ENCODE measurements around the gene TPTE2. TPM values are rescaled to one million over a fixed set of nuclear protein-coding genes. Genes with fewer than 3 reads are reported as not detected.
"Not testable (repeated sequence)": the region's sequence is repeated elsewhere in the genome, so short reads cannot be mapped to it uniquely, and the experiment has no call there.

Gene TPTE2
- total RNA-seq, 2 donors from 2014 or later: 0.22 to 0.30 TPM

DNA sequence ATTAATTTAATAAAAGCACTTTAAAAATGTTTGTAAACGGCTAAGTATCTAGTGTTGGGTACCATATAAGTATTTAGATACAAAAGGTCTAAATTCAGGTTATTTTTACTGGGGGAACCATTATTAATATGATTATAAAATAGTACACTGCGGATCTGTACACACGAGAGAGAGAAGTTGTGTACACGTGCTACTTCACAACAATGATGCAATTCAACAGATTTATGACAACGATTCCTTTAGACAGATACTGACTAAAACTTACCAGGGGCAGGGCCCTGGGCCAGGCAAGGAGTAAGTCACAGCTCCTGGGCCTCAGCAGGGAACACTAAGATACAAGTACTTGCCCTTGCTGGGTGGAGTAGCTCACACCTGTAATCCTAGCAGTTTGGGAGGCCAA, 29.1 kb upstream of the TPTE2 start:
- Mint-ChIP-seq H3K27me3 (ENCODE audit: low read depth) (no peaks in the 10 kb centered on the region), H3K36me3 (ENCODE audit: insufficient read depth in 2 of 2) (peaks cover 2 to 3% of the 10 kb centered on the region in 2 donors), H3K4me1 (ENCODE audit: low read depth) (peaks cover 19% of the 10 kb centered on the region), H3K27ac (no peak overlapping the region), H3K4me3 (no peak overlapping the region), H3K9me3 (peaks cover 0 to 2% of the 10 kb centered on the region in 2 donors)
- ATAC-seq (replicated peaks in 1 of 2): no peak
- no peak for DNase-seq

DNA sequence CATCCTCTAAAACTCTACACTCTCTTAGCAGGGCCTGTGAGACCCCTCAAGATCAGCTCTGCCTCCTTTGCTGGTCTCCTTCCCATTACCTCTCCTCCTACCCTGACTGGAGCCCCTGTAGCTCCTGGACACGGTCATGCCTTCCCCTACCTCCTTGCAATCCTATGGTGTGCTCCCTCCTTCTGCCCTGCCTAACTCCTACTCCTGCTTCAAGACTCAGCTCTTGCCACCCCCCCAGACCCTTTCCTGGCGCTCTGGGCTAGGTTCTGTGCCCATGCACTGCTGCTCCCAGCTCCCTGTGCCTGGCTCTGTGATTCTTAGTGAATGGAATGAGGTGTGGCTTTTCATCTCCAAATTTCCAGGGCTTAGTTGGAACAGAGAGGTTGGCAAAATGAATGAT, 28.0 kb upstream of the TPTE2 start:
- Mint-ChIP-seq H3K27ac (no peak overlapping the region), H3K4me1 (ENCODE audit: low read depth) (peaks cover 19% of the 10 kb centered on the region), H3K9me3 (peaks cover 0 to 4% of the 10 kb centered on the region in 2 donors), H3K27me3 (ENCODE audit: low read depth) (no peaks in the 10 kb centered on the region), H3K4me3 (no peak overlapping the region), H3K36me3 (ENCODE audit: insufficient read depth in 2 of 2) (peaks cover 2 to 3% of the 10 kb centered on the region in 2 donors)
- ATAC-seq (replicated peaks in 1 of 2): no peak
- no peak for DNase-seq

DNA sequence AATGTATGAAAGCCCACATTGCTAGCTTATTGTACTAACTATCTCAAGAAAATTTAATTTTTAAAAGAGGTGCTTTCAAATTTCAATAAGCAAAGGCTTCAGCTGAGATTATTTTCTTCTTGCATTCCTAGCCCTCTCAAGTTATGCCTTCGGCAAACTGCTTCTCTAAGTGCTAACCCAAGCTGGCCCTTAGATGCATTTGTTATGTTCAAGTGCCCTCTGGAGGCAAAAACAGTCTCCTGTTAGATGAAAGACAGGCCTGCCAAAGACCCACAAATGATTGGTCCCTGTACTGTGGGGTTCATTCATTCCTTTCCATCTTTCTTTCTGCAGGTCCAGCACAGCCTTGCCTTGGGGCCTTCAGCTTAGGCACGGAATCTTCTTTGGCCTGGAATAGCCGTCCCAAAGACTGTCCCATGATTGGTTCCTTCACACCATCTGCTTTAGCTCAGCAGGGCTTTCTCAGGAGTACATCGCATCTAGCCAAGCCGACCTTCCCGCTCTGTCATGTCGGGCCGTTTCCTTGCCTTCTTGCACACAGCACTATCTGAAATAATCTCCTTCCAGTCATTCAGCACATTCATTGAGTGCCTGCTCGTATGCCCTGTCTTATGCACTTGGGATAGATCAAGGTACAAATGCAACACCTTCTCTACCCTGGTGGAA, 26.4 kb upstream of the TPTE2 start:
- Mint-ChIP-seq H3K27ac (peak overlapping the region; percentile 97), H3K4me1 (ENCODE audit: low read depth) (peaks cover 19% of the 10 kb centered on the region), H3K4me3 (peak overlapping the region; percentile 87 to 88), H3K9me3 (peaks cover 3 to 4% of the 10 kb centered on the region in 2 donors), H3K27me3 (ENCODE audit: low read depth) (no peaks in the 10 kb centered on the region), H3K36me3 (ENCODE audit: insufficient read depth in 2 of 2) (peaks cover 2 to 3% of the 10 kb centered on the region in 2 donors)
- DNase-seq (peak; percentile 46 to 56), ATAC-seq (replicated peaks in 1 of 2) (peak; percentile 67 to 75)

DNA sequence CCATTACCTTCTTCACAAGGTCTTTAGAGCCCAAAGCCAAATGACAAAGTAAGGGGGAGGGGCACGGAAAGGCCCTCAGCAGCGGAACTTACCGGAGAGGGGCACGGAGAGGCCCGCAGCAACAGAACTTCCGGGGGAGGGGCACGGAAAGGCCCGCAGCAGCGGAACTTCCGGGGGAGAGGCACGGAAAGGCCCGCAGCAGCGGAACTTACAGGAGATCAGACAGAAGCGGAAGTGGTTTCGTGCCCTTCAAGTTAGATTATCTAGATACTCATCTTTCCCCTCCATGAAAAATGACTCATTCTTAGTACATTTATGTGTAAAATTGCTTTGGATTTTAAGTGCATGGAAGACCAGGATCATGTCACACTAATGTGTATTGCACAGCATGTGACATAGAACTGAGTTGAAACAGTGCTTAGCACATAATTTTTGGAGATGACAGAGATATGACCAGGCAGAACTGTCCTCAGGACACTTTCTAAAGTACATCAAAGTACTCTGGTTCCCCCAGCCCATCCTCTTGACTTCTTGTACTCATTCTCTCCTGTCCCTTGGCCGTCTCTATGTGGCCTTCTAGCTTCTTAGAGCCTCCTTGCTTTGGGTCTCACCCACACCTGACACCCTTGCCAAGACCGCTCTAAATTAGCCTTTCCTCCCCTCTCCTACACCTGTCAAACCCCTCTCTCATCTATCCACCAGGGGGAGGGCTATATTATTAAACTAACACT, 25.7 kb upstream of the TPTE2 start:
- H3K27me3 Mint-ChIP-seq (ENCODE audit: low read depth): no peaks in the 10 kb centered on the region
- DNase-seq (peak; percentile 84 to 86), ATAC-seq (replicated peaks in 1 of 2) (peak; percentile 84 to 88)
- peak overlapping the region; percentile 97 for H3K27ac Mint-ChIP-seq
- peaks cover 2 to 3% of the 10 kb centered on the region in 2 donors for H3K36me3 Mint-ChIP-seq (ENCODE audit: insufficient read depth in 2 of 2)
- peak overlapping the region; percentile 87 to 88 for H3K4me3 Mint-ChIP-seq
- H3K4me1 Mint-ChIP-seq (ENCODE audit: low read depth): peaks cover 19% of the 10 kb centered on the region
- peaks cover 3 to 6% of the 10 kb centered on the region in 2 donors for H3K9me3 Mint-ChIP-seq

DNA sequence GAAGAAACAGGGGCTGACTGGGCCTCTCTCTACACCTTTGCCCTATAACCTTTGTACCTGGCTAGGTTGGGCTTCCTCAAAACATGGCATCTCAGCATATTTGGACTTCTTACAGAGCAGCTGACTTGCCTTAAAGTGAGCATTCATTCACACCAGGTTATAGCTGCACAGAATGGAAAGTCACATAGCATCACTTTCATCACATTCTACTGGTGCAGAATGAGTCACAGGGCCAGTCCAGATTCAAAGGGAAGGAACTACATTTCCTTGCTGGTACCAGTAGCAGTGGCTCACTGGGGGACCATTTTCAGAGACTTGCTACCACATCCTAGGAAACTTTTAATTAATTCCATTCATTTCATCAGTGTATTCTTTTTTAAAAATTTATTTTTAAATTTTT, 20.3 kb upstream of the TPTE2 start:
- Mint-ChIP-seq H3K27me3 (ENCODE audit: low read depth) (no peaks in the 10 kb centered on the region), H3K4me1 (ENCODE audit: low read depth) (peaks cover 14% of the 10 kb centered on the region), H3K9me3 (peaks cover 3 to 6% of the 10 kb centered on the region in 2 donors), H3K4me3 (no peak overlapping the region), H3K36me3 (ENCODE audit: insufficient read depth in 2 of 2) (peaks cover 2 to 3% of the 10 kb centered on the region in 2 donors), H3K27ac (no peak overlapping the region)
- ATAC-seq (replicated peaks in 1 of 2) (peak; percentile 50 to 54), DNase-seq (no peak)

DNA sequence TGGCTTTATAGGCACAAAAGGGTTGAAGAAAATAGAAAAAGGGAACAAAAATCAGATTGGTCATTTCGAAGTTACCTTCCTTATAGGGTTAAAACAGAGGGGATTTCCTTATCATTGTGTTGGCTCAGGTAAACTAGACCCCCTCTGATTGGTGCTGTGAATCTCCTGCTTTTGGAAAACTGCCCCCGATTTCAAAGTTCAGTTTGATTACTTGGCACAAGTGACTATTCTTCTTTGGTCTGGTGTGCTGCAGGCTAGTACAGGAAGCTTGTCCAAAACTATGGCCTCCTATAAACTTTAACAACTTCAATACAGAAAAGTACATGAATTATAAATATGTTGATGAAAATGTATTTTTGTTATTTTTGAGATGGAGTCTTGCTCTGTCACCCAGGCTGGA, 13.9 kb upstream of the TPTE2 start:
- Mint-ChIP-seq H3K27me3 (ENCODE audit: low read depth) (no peaks in the 10 kb centered on the region), H3K4me1 (ENCODE audit: low read depth) (no peaks in the 10 kb centered on the region), H3K9me3 (no peaks in the 10 kb centered on the region), H3K27ac (no peak overlapping the region), H3K36me3 (ENCODE audit: insufficient read depth in 2 of 2) (peaks cover 0 to 1% of the 10 kb centered on the region in 2 donors), H3K4me3 (no peak overlapping the region)
- DNase-seq (no peak), ATAC-seq (replicated peaks in 1 of 2) (no peak)

DNA sequence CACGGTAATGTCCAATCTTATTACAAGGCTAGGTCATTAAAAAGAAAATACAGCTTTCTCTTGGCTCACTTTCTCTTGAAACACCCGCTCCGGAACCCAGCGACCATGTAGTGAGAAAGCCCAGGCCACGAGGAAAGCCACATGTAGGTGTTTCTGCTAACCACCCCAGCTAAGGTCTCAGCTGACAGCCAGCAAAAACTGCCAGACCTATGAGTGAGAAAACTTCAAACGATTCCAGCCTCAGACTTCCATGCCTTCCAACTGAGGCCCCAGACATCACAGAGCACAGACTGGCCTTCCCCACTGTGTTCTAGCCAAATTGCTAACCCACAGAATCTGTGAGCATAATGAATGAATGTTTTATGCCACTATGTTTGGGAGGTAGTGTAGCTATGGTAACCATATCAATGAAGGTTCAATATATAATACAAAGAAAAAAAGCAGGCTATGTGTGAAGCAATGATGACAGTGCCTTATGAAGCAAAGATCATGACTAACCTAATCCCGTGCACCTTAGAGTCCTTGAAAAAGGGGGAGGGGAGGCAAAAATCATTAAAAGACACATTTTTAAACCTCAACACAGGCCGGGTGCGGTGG, 11.9 kb upstream of the TPTE2 start:
- Mint-ChIP-seq H3K4me3 (no peak overlapping the region), H3K27ac (no peak overlapping the region), H3K36me3 (ENCODE audit: insufficient read depth in 2 of 2) (peaks cover 0 to 1% of the 10 kb centered on the region in 2 donors), H3K4me1 (ENCODE audit: low read depth) (no peaks in the 10 kb centered on the region), H3K27me3 (ENCODE audit: low read depth) (peaks cover 2% of the 10 kb centered on the region), H3K9me3 (no peaks in the 10 kb centered on the region)
- ATAC-seq (replicated peaks in 1 of 2): peak; percentile 26 to 57
- DNase-seq: no peak

DNA sequence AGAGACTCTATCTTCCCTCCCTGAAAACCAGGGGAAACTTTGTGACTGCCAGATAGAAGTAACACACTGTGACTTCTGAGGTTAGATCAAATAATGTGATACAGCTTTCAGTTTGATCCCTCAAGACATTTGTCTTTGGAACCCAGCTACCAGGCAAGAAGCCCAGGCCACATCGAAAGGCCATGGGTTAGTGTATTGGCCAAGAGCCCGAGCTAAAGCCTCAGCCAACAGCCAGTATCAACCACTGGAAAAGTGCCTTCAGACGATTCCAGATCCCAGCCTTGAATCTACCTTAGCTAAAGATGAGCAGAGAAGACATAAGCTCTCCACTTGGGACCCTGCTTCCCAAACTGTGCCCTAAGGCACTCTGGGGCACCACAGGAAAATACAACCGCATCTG, 10.9 kb upstream of the TPTE2 start:
- H3K4me1 Mint-ChIP-seq (ENCODE audit: low read depth): peaks cover 6% of the 10 kb centered on the region
- H3K36me3 Mint-ChIP-seq (ENCODE audit: insufficient read depth in 2 of 2): peaks cover 0 to under 1% of the 10 kb centered on the region in 2 donors
- ATAC-seq (replicated peaks in 1 of 2) (no peak), DNase-seq (no peak)
- no peak overlapping the region for H3K4me3 Mint-ChIP-seq
- no peak overlapping the region for H3K27ac Mint-ChIP-seq
- peaks cover 8% of the 10 kb centered on the region for H3K27me3 Mint-ChIP-seq (ENCODE audit: low read depth)
- no peaks in the 10 kb centered on the region for H3K9me3 Mint-ChIP-seq

DNA sequence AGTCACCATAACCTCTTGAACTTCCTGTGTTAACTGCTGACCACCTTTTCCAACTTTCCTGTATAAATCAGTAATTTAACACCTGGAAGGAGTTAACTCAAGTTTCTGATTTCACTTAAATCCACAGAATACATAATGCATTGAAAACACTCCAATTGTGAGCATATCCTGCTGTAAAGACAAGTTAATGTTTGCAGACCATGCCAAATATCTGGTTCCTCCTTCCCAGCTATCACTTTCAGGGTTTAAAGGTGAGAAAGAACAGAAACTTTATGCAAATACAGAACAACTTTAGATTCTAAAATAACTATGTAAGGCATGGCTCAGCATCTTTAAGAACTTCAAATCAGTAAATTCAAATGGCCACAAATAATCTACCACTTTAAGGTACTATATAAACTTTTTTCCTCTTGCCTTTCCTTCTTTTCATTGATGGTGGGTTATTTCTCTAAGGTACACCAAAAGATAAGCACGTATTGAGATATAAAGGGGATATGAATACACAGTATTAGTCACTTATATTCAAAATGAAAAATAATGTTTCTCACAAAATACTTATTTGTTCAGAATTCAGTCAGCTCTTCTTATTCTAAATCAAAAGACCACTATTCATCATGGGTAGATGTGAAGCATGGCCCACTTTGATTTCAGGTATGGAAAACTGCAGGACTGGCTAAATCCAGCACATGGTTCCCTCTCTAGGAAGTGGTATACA, 6.6 kb upstream of the TPTE2 start:
- H3K36me3 Mint-ChIP-seq (ENCODE audit: insufficient read depth in 2 of 2): no peaks in the 10 kb centered on the region
- peak overlapping the region in 1 of 2 donors; percentile 27 for H3K4me3 Mint-ChIP-seq
- ATAC-seq (replicated peaks in 1 of 2) (no peak), DNase-seq (no peak)
- peaks cover 6% of the 10 kb centered on the region for H3K4me1 Mint-ChIP-seq (ENCODE audit: low read depth)
- H3K27me3 Mint-ChIP-seq (ENCODE audit: low read depth): peaks cover 8% of the 10 kb centered on the region
- no peak overlapping the region for H3K27ac Mint-ChIP-seq
- H3K9me3 Mint-ChIP-seq: no peaks in the 10 kb centered on the region

DNA sequence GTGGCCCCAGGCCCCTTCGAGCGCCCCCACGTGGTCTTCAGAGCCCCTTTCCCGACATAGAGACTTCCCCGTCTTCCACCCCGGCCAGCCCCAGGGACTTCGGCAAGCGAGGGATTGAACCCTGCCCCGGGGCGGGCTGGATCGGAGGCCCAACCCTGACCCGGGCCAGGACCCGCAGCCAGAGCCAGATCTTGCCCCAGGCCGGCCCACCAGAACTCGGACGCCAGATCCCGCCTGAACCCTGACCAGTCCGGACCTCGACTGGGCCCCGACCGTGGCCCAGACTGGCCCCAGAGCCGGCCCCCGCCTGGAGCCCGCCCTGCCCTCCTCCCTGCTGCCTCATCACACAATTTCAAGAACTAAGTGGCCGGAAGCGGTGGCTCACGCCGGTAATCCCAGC, 253 bp upstream of the TPTE2 start:
- Mint-ChIP-seq H3K27me3 (ENCODE audit: low read depth) (no peaks in the 10 kb centered on the region), H3K36me3 (ENCODE audit: insufficient read depth in 2 of 2) (no peaks in the 10 kb centered on the region), H3K9me3 (no peaks in the 10 kb centered on the region), H3K4me1 (ENCODE audit: low read depth) (no peaks in the 10 kb centered on the region), H3K4me3 (no peak overlapping the region), H3K27ac (no peak overlapping the region)
- DNase-seq (no peak), ATAC-seq (replicated peaks in 1 of 2) (no peak)

DNA sequence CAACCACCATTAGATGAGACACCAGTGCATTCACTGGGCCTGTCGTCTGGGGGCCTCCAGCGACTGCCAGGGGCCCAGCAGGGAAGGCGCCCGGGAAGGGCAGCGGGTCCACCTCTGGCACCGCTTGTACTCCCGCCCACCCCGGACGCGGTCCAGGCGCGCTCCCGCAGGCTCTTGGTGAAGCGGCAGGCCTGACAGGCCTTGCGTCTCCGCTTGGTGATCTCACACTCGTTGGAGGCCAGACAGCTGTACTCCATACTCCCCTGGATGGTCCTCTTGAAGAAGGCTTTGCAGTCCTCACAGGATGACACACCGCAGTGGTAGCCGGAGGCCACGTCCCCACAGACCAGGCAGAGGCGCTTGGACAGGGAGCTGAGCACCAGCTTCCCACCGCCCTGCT, 660 bp downstream of the TPTE2 start:
- H3K4me1 Mint-ChIP-seq (ENCODE audit: low read depth); H3K27me3 Mint-ChIP-seq (ENCODE audit: low read depth); H3K36me3 Mint-ChIP-seq (ENCODE audit: insufficient read depth in 2 of 2); H3K27ac Mint-ChIP-seq; H3K4me3 Mint-ChIP-seq; ATAC-seq (replicated peaks in 1 of 2); H3K9me3 Mint-ChIP-seq; DNase-seq: not testable (repeated sequence)

DNA sequence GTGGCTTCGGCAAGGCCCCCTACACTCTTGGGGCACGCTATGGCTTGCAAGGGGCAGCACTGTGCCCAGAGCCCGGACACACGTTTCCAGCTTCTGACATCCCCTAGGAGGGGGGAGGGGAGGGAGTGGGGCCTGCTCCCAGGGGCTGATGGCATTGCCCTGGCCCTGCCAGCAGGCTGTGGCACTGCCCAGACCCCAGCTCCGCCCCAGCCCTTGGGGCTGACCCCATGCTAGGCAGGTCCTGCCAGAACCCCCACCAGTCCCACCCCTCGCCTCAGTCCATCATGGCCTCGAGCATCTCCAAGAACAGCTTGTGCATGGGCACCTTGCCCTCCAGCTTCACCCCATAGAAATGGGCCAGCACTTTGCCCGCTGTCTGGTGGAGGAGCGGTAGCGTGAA, 1.6 kb downstream of the TPTE2 start:
- not testable (repeated sequence) for H3K4me1 Mint-ChIP-seq (ENCODE audit: low read depth); H3K27ac Mint-ChIP-seq; H3K36me3 Mint-ChIP-seq (ENCODE audit: insufficient read depth in 2 of 2); DNase-seq; H3K4me3 Mint-ChIP-seq; ATAC-seq (replicated peaks in 1 of 2); H3K27me3 Mint-ChIP-seq (ENCODE audit: low read depth); H3K9me3 Mint-ChIP-seq

DNA sequence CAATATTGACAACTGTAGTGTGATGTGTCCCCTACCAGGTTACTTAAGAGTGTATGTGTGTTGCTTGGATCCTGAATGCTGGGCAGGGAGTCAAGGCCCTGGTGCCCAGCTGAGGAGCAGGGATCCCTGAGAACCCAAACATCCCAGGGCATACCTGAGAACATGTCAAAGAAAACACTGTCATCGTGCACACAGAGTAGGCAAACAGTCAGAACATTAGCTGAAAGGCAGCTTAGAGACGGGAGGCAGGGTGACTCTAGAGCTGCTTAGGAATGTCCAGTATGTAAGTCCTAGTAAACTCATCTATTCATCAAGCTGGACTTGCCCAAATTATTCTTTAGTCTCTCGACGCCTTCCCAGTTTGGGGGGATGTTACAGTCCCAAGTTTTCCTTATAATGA, 4.0 kb downstream of the TPTE2 start:
- DNase-seq; H3K27ac Mint-ChIP-seq; H3K36me3 Mint-ChIP-seq (ENCODE audit: insufficient read depth in 2 of 2); H3K9me3 Mint-ChIP-seq; H3K4me1 Mint-ChIP-seq (ENCODE audit: low read depth); ATAC-seq (replicated peaks in 1 of 2); H3K27me3 Mint-ChIP-seq (ENCODE audit: low read depth); H3K4me3 Mint-ChIP-seq: not testable (repeated sequence)
